SK-N-SH treated with all-trans-retinoic acid at 6 μM for 48 hours (cell line): ENCODE data around the gene TTLL8.

Experiments
- ATAC-seq: fragments of 200-7000 bp; cut with Tn5 transposase; 3 replicates; pipeline ENCODE4 v1.9.1; 2020; ENCODE audit warnings: mild to moderate bottlenecking, moderate library complexity
- ARNTL ChIP-seq: fragments of 450-650 bp; formaldehyde crosslinking; IDR thresholded peaks from 2 replicates; pipeline ENCODE4 v1.5.0; 2020; ENCODE audit warnings: low read depth, mild to moderate bottlenecking, moderate library complexity, borderline replicate concordance
- BACH2 ChIP-seq: fragments of 250-450 bp; sonication (Bioruptor Pico); IDR thresholded peaks from 2 replicates; pipeline ENCODE4 v1.9.0; 2021; ENCODE audit warnings: mild to moderate bottlenecking, borderline replicate concordance
- CSDC2 ChIP-seq: fragments of 250-450 bp; sonication (Bioruptor Pico); IDR thresholded peaks from 2 replicates; pipeline ENCODE4 v1.5.0; 2020; ENCODE audit warnings: mild to moderate bottlenecking, moderate library complexity
- CSRNP3 ChIP-seq: fragments of 250-450 bp; sonication (Bioruptor Pico); IDR thresholded peaks from 2 replicates; pipeline ENCODE4 v1.5.1; 2021; ENCODE audit warnings: mild to moderate bottlenecking, moderate library complexity
- GLIS3 ChIP-seq: fragments of 250-450 bp; sonication (Bioruptor Pico); IDR thresholded peaks from 2 replicates; pipeline ENCODE4 v1.5.0; 2020; ENCODE audit warnings: mild to moderate bottlenecking, moderate library complexity
- ISL1 ChIP-seq: fragments of 250-450 bp; sonication (Bioruptor Pico); IDR thresholded peaks from 2 replicates; pipeline ENCODE4 v2.1.2; 2022; ENCODE audit warnings: mild to moderate bottlenecking, moderate library complexity
- OSR1 ChIP-seq: fragments of 250-450 bp; sonication (Bioruptor Pico); IDR thresholded peaks from 2 replicates; pipeline ENCODE4 v1.8.0; 2022; ENCODE audit warnings: moderate library complexity, mild to moderate bottlenecking, inconsistent platforms
- PPARA ChIP-seq: fragments of 250-450 bp; sonication (Bioruptor Pico); IDR thresholded peaks from 2 replicates; pipeline ENCODE4 v1.5.0; 2020; ENCODE audit warnings: mild to moderate bottlenecking, borderline replicate concordance
- RARB ChIP-seq: fragments of 250-450 bp; sonication (Bioruptor Pico); IDR thresholded peaks from 2 replicates; pipeline ENCODE4 v1.8.0; 2021; ENCODE audit warnings: mild to moderate bottlenecking, moderate library complexity
- SNAI2 ChIP-seq: fragments of 250-450 bp; sonication (Bioruptor Pico); IDR thresholded peaks from 2 replicates; pipeline ENCODE4 v1.5.0; 2020; ENCODE audit warnings: mild to moderate bottlenecking, moderate library complexity
- ZFP3 ChIP-seq: fragments of 250-450 bp; sonication (Bioruptor Pico); IDR thresholded peaks from 2 replicates; pipeline ENCODE4 v1.5.0; 2020; ENCODE audit warnings: mild to moderate bottlenecking, moderate library complexity
- ZNF565 ChIP-seq: fragments of 450-650 bp; formaldehyde crosslinking; conservative IDR thresholded peaks from 2 replicates; pipeline ENCODE4 v1.5.0; 2020; ENCODE audit warnings: low read depth, mild to moderate bottlenecking, moderate library complexity
- ZNF70 ChIP-seq: fragments of 450-650 bp; formaldehyde crosslinking; IDR thresholded peaks from 2 replicates; pipeline ENCODE4 v1.5.0; 2020; ENCODE audit warnings: mild to moderate bottlenecking, moderate library complexity
- TF ChIP-seq, protein P1 (sequence below): fragments of 250-450 bp; sonication (Bioruptor Pico); IDR thresholded peaks from 2 replicates; pipeline ENCODE4 v1.8.0; 2021; ENCODE audit warnings: low read depth, mild to moderate bottlenecking, moderate library complexity, borderline replicate concordance
- TF ChIP-seq, protein P2 (sequence below): fragments of 250-450 bp; sonication (Bioruptor Pico); IDR thresholded peaks from 2 replicates; pipeline ENCODE4 v1.8.0; 2020; ENCODE audit warnings: mild to moderate bottlenecking, moderate library complexity, borderline replicate concordance
- TF ChIP-seq, protein P3 (sequence below): fragments of 250-450 bp; sonication (Bioruptor Pico); IDR thresholded peaks from 2 replicates; pipeline ENCODE4 v1.5.0; 2020; ENCODE audit warnings: mild to moderate bottlenecking, moderate library complexity

The TTLL8 gene

DNA sequence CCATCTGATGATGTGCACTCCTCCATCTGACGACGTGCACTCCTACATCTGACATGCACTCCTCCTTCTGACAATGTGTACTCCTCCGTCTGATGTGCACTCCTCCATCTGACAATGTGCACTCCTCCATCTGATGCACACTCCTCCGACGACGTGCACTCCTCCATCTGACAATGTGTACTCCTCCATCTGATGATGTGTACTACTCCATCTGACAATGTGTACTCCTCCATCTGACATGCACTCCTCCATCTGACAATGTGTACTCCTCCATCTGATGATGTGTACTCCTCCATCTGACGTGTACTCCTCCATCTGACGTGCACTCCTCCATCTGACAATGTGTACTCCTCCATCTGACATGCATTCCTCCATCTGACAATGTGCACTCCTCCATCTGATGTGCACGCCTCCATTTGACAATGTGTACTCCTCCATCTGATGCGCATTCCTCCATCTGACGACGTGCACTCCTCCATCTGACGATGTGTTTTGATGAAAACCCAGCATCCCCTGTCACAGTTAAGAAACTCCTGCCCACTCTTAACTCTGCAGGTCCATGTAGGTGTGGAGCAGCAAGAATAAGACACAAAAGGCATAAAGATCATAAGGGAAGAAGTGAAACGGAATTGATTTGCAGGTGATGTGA, 35.8 kb downstream of the TTLL8 start:
- no peak for ATAC-seq
- TF ChIP-seq ARNTL (CRISPR knock-in tag), result no peak
- TF ChIP-seq ZFP3 (CRISPR knock-in tag), result no peak
- TF ChIP-seq BACH2 (CRISPR knock-in tag), result no peak
- TF ChIP-seq OSR1 (CRISPR knock-in tag), result no peak
- TF ChIP-seq ISL1, result no peak
- TF ChIP-seq PPARA (CRISPR knock-in tag), result no peak
- TF ChIP-seq, protein P1, sequence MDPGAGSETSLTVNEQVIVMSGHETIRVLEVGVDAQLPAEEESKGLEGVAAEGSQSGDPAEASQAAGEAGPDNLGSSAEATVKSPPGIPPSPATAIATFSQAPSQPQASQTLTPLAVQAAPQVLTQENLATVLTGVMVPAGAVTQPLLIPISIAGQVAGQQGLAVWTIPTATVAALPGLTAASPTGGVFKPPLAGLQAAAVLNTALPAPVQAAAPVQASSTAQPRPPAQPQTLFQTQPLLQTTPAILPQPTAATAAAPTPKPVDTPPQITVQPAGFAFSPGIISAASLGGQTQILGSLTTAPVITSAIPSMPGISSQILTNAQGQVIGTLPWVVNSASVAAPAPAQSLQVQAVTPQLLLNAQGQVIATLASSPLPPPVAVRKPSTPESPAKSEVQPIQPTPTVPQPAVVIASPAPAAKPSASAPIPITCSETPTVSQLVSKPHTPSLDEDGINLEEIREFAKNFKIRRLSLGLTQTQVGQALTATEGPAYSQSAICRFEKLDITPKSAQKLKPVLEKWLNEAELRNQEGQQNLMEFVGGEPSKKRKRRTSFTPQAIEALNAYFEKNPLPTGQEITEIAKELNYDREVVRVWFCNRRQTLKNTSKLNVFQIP (CRISPR knock-in tag), result no peak
- no peak for TF ChIP-seq CSRNP3 (CRISPR knock-in tag)
- no peak for TF ChIP-seq GLIS3 (CRISPR knock-in tag)
- no peak for TF ChIP-seq CSDC2
- TF ChIP-seq, protein P2, sequence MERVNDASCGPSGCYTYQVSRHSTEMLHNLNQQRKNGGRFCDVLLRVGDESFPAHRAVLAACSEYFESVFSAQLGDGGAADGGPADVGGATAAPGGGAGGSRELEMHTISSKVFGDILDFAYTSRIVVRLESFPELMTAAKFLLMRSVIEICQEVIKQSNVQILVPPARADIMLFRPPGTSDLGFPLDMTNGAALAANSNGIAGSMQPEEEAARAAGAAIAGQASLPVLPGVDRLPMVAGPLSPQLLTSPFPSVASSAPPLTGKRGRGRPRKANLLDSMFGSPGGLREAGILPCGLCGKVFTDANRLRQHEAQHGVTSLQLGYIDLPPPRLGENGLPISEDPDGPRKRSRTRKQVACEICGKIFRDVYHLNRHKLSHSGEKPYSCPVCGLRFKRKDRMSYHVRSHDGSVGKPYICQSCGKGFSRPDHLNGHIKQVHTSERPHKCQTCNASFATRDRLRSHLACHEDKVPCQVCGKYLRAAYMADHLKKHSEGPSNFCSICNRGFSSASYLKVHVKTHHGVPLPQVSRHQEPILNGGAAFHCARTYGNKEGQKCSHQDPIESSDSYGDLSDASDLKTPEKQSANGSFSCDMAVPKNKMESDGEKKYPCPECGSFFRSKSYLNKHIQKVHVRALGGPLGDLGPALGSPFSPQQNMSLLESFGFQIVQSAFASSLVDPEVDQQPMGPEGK, result no peak
- TF ChIP-seq, all 23 proteins: peak for 0

DNA sequence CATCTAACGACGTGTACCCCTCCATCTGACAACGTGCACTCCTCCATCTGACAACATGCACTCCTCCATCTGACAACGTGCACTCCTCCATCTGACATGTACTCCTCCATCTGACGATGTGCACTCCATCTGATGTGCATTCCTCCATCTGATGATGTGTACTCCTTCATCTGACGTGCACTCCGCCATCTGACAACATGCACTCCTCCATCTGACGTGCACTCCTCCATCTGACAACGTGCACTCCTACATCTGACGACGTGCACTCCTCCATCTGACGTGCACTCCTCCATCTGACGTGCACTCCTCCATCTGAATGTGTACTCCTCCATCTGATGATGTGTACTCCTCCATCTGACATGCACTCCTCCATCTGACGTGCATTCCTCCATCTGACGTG, 37.5 kb downstream of the TTLL8 start:
- ATAC-seq, result no peak

GRCh38 chr22:50019316-50019715, 38.8 kb downstream of the TTLL8 start:
- TF ChIP-seq CSDC2 (no peak), ZNF565 (no peak), SNAI2 (CRISPR knock-in tag) (no peak), CSRNP3 (CRISPR knock-in tag) (no peak), RARB (CRISPR knock-in tag) (no peak), ZNF70 (CRISPR knock-in tag) (no peak)
- TF ChIP-seq, protein P2, result no peak
- TF ChIP-seq, protein P3, sequence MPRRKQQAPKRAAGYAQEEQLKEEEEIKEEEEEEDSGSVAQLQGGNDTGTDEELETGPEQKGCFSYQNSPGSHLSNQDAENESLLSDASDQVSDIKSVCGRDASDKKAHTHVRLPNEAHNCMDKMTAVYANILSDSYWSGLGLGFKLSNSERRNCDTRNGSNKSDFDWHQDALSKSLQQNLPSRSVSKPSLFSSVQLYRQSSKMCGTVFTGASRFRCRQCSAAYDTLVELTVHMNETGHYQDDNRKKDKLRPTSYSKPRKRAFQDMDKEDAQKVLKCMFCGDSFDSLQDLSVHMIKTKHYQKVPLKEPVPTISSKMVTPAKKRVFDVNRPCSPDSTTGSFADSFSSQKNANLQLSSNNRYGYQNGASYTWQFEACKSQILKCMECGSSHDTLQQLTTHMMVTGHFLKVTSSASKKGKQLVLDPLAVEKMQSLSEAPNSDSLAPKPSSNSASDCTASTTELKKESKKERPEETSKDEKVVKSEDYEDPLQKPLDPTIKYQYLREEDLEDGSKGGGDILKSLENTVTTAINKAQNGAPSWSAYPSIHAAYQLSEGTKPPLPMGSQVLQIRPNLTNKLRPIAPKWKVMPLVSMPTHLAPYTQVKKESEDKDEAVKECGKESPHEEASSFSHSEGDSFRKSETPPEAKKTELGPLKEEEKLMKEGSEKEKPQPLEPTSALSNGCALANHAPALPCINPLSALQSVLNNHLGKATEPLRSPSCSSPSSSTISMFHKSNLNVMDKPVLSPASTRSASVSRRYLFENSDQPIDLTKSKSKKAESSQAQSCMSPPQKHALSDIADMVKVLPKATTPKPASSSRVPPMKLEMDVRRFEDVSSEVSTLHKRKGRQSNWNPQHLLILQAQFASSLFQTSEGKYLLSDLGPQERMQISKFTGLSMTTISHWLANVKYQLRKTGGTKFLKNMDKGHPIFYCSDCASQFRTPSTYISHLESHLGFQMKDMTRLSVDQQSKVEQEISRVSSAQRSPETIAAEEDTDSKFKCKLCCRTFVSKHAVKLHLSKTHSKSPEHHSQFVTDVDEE (CRISPR knock-in tag), result no peak
- TF ChIP-seq, protein P1 (CRISPR knock-in tag), result no peak
- no peak for ATAC-seq

More for the DNA sequence above, 37.5 kb downstream of the TTLL8 start:
- TF ChIP-seq, protein P3 (CRISPR knock-in tag), result no peak
